Esophagus squamous epithelium (tissue), 5 donors: Measurements from ENCODE around the gene CPLX3. TPM values are rescaled to one million over a fixed set of nuclear protein-coding genes. Genes with fewer than 3 reads are reported as not detected.

Experiments
- DNase-seq: peaks from one replicate; lab custom pipeline; 2025; lab: John Stamatoyannopoulos, UW
- H3K27ac ChIP-seq, 4 donors: fragments of 200-600 bp; sonication (generic); one replicate each; pipeline ENCODE4 v1.5.1; 2016 to 2019; ENCODE audit warnings: mild to moderate bottlenecking in 1 of 4
- H3K27me3 ChIP-seq, 4 donors: fragments of 200-600 bp; sonication (generic); 1 replicate in 3 of 4; 2 replicates in 1 of 4; pipeline versions ENCODE4 v1.5.1 to v1.6.0; 2017 to 2021; ENCODE audit warnings: antibody characterized with exemption in 1 of 4
- H3K36me3 ChIP-seq, 3 donors: fragments of 200-600 bp; sonication (generic); one replicate each; pipeline ENCODE4 v1.5.1; 2016 to 2019
- H3K4me1 ChIP-seq, 3 donors: fragments of 200-600 bp; sonication (generic); one replicate each; pipeline ENCODE4 v1.5.1; 2017 to 2019
- H3K4me3 ChIP-seq, 4 donors: fragments of 200-600 bp; sonication (generic); 1 replicate in 3 of 4; 2 replicates in 1 of 4; pipeline ENCODE4 v1.5.1; 2016 to 2019; ENCODE audit warnings: mild to moderate bottlenecking in 2 of 4, moderate library complexity in 1 of 4
- H3K9me3 ChIP-seq, 3 donors: fragments of 200-600 bp; sonication (generic); one replicate each; pipeline ENCODE4 v1.5.1; 2016 to 2019
- POLR2A ChIP-seq, 4 donors: fragments of 450-650 bp; IDR thresholded peaks; one replicate each; pipeline ENCODE4 v1.6.1; 2017; ENCODE audit warnings: antibody characterized with exemption in 4 of 4, mild to moderate bottlenecking in 4 of 4, moderate library complexity in 3 of 4
- WGBS, 2 donors: methylation state at CpG; one replicate each; pipeline ENCODE4 v1.1.5; 2018; 5-methylcytosine and 5-hydroxymethylcytosine counted together
- intact Hi-C: fragments of 100-400 bp; cut with DNase I; formaldehyde crosslinking; loops from one replicate; pipeline ENCODE4 v1.15.0; 2022
- total RNA-seq, 4 donors: library from RNA; depleted of rRNA; stranded (reverse); fragments of >200 nt; gene quantifications; one replicate each; pipeline ENCODE4 v1.1.0, GENCODE V29; 2016
- TF ChIP-seq, protein P1 (sequence below), 6 experiments: fragments of 450-650 bp in 4 of 6; fragments of 200-600 bp in 2 of 6; sonication (generic) in 2 of 6; IDR thresholded peaks; one replicate each; pipeline ENCODE4 v1.5.1; 2016 to 2019; ENCODE audit warnings: antibody characterized with exemption in 6 of 6, mild to moderate bottlenecking in 4 of 6, moderate library complexity in 4 of 6
- donor health status: DM: yes; HTN: yes; CAD: no.

The CPLX3 gene
- total RNA-seq, 4 donors from 2014 or later, result 0.11 TPM; not detected in 3

GRCh38 chr15:74863239-74864056 lies 37.0 kb downstream of the CPLX3 start:
- no peak for DNase-seq
- TF ChIP-seq POLR2A (IDR thresholded peaks at IDR 0.05), result no peak
- 61 to 62% methylated on average over 8 to 11 of the region's 11 CpGs for WGBS, 2 donors
- Histone ChIP-seq H3K36me3 (peaks cover 0 to 11% (median 0%) of the 10 kb centered on the region in 3 donors), H3K9me3 (no peaks in the 10 kb centered on the region), H3K27me3 (no peaks in the 10 kb centered on the region), H3K4me3 (no peak overlapping the region), H3K27ac (peak overlapping the region; percentile 35 to 97 (median 95)), H3K4me1 (peaks cover 42 to 74% (median 52%) of the 10 kb centered on the region in 3 donors)
- intact Hi-C loops, result no loop called here

- no peak for DNase-seq
- H3K27me3 ChIP-seq, result no peaks in the 10 kb centered on the region
- WGBS, 2 donors, result 86 to 89% methylated on average over 6 of the region's 6 CpGs
- intact Hi-C loops, result no loop called here
- H3K4me1 ChIP-seq, result peaks cover 51 to 76% (median 60%) of the 10 kb centered on the region in 3 donors
- peak overlapping the region; percentile 63 to 97 (median 95) for H3K27ac ChIP-seq
- H3K9me3 ChIP-seq, result no peaks in the 10 kb centered on the region
- peaks cover 0 to 10% (median 0%) of the 10 kb centered on the region in 3 donors for H3K36me3 ChIP-seq
- no peak overlapping the region for H3K4me3 ChIP-seq
- TF ChIP-seq, protein P1, sequence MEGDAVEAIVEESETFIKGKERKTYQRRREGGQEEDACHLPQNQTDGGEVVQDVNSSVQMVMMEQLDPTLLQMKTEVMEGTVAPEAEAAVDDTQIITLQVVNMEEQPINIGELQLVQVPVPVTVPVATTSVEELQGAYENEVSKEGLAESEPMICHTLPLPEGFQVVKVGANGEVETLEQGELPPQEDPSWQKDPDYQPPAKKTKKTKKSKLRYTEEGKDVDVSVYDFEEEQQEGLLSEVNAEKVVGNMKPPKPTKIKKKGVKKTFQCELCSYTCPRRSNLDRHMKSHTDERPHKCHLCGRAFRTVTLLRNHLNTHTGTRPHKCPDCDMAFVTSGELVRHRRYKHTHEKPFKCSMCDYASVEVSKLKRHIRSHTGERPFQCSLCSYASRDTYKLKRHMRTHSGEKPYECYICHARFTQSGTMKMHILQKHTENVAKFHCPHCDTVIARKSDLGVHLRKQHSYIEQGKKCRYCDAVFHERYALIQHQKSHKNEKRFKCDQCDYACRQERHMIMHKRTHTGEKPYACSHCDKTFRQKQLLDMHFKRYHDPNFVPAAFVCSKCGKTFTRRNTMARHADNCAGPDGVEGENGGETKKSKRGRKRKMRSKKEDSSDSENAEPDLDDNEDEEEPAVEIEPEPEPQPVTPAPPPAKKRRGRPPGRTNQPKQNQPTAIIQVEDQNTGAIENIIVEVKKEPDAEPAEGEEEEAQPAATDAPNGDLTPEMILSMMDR (IDR thresholded peaks at IDR 0.05), result no peak
- no peak for TF ChIP-seq POLR2A (IDR thresholded peaks at IDR 0.05)
Measured at GRCh38 chr15:74864296-74864695, 37.9 kb downstream of the CPLX3 start.

GRCh38 chr15:74865316-74865715 lies 38.9 kb downstream of the CPLX3 start:
- H3K27ac ChIP-seq, result peak overlapping the region; percentile 7 to 97 (median 95)
- H3K4me1 ChIP-seq, result peaks cover 61 to 76% (median 67%) of the 10 kb centered on the region in 3 donors
- no peaks in the 10 kb centered on the region for H3K27me3 ChIP-seq
- intact Hi-C loops, result no loop called here
- no peaks in the 10 kb centered on the region for H3K9me3 ChIP-seq
- no peak overlapping the region for H3K4me3 ChIP-seq
- no peak for TF ChIP-seq POLR2A (IDR thresholded peaks at IDR 0.05)
- TF ChIP-seq, protein P1 (IDR thresholded peaks at IDR 0.05), result no peak
- H3K36me3 ChIP-seq, result peaks cover 0 to 10% (median 0%) of the 10 kb centered on the region in 3 donors
- WGBS, 2 donors, result 61 to 70% methylated on average over 2 of the region's 2 CpGs
- no peak for DNase-seq

GRCh38 chr15:74866090-74866489 lies 39.7 kb downstream of the CPLX3 start:
- DNase-seq, result no peak
- no peaks in the 10 kb centered on the region for H3K27me3 ChIP-seq
- no peak overlapping the region for H3K4me3 ChIP-seq
- H3K9me3 ChIP-seq, result no peaks in the 10 kb centered on the region
- intact Hi-C loops, result no loop called here
- peak overlapping the region; percentile 80 to 97 (median 95) for H3K27ac ChIP-seq
- TF ChIP-seq, protein P1 (IDR thresholded peaks at IDR 0.05), result no peak
- TF ChIP-seq POLR2A (IDR thresholded peaks at IDR 0.05), result no peak
- peaks cover 67 to 83% (median 74%) of the 10 kb centered on the region in 3 donors for H3K4me1 ChIP-seq
- peaks cover 0 to 9% (median 0%) of the 10 kb centered on the region in 3 donors for H3K36me3 ChIP-seq
- 41 to 50% methylated on average over 6 of the region's 6 CpGs for WGBS, 2 donors

DNA sequence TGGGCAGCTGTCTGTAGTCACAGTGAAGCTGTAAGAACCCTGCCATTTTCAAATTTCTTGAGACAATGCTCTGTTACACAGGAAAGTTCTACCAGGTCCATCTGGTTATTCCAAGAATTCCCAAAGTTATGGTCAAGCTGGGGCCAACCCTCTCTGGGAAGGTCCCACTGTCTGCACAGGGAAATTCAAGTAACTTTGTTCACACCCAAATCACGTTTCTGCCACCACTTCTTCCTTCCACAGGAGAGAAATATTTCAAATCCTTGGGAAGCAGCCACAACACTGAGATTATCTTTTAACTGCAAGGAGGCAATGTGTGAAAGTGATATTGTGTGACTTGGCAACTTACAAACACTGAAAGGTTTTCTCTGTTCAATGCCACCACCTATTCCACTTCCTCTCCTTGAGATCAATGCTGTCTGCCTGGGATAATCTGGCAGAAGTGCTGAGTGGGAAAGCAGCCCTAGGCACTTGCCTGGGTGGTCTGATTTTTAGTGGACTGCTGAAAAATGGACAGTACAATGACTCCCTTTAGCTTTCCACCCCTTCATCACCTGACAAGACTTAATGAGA lies 41.1 kb downstream of the CPLX3 start:
- no peaks in the 10 kb centered on the region for H3K9me3 ChIP-seq
- no peak for DNase-seq
- TF ChIP-seq POLR2A (IDR thresholded peaks at IDR 0.05), result no peak
- TF ChIP-seq, protein P1 (IDR thresholded peaks at IDR 0.05), result no peak
- H3K27me3 ChIP-seq, result no peaks in the 10 kb centered on the region
- peak overlapping the region; percentile 94 to 98 (median 96) for H3K27ac ChIP-seq
- peaks cover 0 to 4% (median 0%) of the 10 kb centered on the region in 3 donors for H3K36me3 ChIP-seq
- no peak overlapping the region for H3K4me3 ChIP-seq
- 36 to 43% methylated on average over 1 of the region's 1 CpG for WGBS, 2 donors
- intact Hi-C loops, result no loop called here
- peaks cover 72 to 98% (median 88%) of the 10 kb centered on the region in 3 donors for H3K4me1 ChIP-seq
